ENCODE data around the gene USP19.

The USP19 gene

DNA sequence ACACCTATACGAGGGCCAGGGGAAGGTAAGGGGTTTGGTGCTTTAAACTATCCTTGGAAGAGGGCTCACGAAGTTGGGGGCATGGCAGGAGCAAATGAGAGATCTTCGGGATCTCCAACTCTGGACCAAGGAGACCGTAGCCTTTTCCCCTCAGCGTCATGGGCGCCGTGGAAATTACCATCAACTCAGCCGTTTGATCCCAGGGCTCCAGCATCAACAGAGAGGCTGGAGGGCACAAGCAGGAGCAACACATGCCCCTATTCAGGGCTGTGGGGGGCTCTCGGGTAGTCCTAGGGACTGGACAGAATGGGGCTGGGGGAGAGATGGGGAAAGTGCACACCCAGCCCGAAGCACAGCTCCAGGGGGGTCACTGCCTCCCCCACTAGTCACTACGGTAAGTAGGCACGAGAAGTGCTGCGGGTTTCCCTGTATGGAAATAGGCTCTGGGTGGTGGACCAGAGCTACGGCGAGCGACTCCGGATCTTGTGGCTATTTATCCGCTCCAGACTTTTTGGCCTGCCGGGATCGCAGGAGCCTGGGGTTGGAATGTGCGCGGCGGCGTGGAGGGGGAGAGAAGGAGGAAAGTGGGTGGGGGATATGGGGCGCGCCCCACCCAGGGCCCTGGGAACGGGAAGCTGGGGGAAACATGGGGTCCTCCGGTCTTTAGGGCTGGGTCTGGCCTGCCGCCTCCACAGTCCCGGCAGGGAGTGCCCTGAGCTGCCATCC, 12.8 kb upstream of the USP19 start:
- in situ Hi-C loops (cut with MboI; ENCODE audit: low sequenced_read_pairs) = no loop called here

DNA sequence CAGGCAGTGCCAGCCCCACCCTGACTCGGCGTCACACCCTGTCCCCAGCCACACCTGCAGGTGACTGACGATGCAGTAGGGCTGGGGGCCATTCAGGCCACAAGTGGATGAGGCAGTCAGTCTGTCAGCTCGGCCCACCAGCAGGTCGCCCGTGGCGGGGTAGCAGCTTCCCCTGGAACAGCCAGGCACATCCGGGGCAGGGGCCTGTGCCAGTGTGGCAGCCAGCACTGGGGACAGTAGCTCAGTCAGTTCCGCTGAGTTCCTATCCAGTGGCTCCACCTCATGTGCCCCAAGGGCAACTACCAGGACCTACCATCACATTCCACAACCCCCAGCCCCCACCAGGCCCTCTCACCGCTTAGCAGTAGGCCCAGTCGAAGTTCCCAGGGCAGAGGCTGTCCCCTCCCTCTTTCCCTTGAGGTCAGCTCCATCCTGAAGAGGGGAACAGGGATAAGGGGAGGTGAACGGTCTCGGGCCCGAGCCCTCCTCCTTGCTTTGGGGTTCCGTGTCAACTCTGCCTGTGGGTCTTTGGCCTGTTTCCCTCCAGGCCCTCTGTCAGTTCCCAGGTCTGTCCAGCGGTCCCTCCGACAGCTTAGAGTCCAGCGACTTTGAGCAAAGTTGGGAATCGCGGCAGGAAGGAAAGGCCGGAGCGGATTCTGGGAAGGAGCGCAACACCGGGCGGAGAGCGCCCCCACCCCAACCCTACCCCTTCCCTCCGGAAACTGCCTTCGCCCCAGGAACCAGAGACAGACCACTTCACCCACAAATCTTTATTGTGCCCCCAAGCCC, 12.0 kb upstream of the USP19 start, which contains the start of gene LAMB2:
Gene LAMB2 (minus strand): TSS at position 614 of the 789 bp plus-strand sequence. CDS start 183 bp downstream, at position 431.
- in situ Hi-C loops (cut with MboI; ENCODE audit: low sequenced_read_pairs) = no loop called here

DNA sequence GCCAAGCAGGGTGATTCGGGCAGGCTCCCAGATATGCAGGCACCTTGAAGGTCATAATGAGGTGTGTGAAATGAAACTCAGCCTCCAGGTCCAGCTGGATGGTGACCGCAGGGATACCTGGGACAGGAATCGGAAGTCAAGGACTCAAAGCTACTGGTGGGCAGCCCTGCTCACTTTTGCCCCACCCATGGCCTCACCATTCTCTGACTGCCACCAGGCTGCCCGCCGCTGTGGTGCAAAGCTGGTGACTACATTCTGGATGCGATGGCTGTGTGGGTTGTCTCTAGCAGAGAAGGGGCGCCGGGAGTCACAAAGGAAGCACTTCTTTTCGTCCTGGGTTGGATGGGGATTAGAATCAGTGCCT, 11.4 kb upstream of the USP19 start:
- in situ Hi-C loops (cut with MboI; ENCODE audit: low sequenced_read_pairs) = no loop called here

DNA sequence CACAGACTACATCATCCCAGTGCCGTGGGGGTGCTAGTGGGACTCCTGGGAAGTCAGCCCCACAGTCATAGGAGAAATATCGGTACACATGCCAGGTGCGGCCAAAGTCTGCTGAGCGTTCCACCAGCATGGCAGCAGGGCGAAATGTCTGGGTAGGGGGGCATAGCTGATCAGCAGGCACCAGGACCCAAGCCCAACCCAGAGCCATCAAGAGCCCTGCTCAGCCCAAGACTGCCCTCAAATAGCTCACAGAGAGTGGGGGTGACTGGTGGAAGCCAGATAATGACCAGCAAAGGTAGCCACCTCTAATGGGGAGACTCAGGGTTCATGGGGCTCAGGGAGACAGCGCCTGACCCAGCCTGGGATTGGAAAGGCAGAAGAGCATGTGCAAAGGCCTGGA, 11.0 kb upstream of the USP19 start:
- in situ Hi-C loops (cut with MboI; ENCODE audit: low sequenced_read_pairs) = no loop called here

DNA sequence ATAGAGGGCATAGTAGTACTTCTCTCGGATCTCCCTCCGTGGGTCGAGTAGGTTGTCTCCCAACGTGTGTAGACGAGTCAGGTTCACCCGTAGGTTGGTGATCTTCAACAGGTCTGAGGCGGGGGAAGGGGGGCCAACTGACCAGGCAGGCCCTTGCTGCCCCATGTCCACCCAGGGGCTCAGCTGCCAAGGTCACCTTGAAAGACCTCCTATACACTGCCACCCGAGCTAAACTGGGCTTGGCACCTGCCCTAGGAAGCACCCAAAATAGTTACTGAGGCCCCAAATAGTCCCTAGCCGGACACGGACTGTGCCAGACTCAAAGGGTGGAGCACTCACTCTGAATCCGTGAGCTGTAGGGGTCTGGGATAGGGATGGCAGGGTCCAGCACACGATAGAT, 10.4 kb upstream of the USP19 start:
- in situ Hi-C loops (cut with MboI; ENCODE audit: low sequenced_read_pairs) = no loop called here

DNA sequence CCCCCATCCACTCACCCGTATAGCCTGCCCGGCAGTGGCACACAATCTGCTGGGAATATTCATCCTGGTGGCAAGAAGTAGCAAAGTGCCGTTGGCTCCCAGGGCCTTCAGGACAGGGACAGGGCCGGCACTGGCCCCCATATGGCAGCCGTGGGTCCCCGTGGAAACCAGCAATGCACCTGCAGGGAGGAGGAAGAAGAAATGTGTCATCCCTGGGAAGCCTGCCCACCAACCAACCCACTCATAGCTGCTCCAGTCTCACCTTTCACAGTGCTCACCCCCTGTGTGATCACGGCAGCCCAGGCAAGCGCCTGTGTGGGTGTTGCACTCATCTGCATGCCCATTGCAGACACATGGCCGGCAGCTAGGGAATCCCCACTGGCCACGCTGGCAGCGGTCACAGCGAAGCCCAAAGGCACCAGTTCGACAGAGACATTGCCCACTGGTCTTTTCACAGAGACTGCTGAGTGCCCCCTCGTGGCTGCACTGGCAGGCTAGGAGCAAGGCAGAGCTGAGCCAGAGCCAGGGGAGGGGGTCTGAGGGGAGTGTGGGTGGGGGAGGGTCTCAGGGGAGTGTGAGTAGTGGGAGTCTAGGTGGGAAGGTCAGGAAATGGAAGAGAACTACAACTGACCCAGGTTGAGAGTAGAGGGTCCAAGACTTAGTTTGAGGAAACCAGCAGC, 4.5 kb upstream of the USP19 start:
- in situ Hi-C loops (cut with MboI; ENCODE audit: low sequenced_read_pairs) = no loop called here

DNA sequence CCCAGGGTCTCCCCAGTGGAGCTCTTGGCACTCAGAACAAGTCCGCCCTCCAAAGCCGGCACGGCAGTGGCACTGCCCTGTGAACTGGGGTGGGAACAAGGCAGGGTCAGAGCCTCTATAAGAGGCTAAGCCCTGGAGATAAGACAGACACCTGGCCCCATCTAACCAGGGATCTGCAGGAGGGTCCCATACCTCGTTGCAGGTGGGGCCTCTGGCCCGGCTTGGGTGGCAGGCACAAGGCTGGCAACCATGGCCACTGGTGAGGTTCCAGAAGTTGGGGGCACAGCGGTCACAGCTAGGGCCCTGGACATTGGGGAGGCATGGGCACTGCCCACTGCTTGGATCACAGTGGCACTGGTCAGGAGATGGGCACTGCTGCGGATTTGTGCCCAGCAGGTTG, 3.6 kb upstream of the USP19 start:
- in situ Hi-C loops (cut with MboI; ENCODE audit: low sequenced_read_pairs) = no loop called here

DNA sequence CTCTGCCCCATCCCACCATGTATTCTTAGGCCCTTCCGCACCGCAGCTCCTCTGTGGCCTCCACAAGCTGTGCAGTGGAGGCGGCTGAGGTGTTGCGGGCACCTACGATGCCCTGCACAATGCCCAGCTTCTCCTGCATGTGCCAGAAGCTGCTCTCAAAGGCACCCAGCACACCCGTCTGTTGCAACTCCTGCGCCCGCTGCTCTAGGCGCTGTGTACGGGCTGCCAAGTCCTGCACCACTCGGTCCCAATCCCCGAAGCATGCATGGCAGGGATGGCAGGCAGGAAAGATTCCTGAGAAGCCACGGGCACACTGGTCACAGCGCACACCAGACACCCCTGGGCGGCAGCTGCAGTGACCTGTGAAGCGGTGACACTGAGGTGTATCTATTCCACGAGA, 3.1 kb upstream of the USP19 start:
- in situ Hi-C loops (cut with MboI; ENCODE audit: low sequenced_read_pairs) = no loop called here

DNA sequence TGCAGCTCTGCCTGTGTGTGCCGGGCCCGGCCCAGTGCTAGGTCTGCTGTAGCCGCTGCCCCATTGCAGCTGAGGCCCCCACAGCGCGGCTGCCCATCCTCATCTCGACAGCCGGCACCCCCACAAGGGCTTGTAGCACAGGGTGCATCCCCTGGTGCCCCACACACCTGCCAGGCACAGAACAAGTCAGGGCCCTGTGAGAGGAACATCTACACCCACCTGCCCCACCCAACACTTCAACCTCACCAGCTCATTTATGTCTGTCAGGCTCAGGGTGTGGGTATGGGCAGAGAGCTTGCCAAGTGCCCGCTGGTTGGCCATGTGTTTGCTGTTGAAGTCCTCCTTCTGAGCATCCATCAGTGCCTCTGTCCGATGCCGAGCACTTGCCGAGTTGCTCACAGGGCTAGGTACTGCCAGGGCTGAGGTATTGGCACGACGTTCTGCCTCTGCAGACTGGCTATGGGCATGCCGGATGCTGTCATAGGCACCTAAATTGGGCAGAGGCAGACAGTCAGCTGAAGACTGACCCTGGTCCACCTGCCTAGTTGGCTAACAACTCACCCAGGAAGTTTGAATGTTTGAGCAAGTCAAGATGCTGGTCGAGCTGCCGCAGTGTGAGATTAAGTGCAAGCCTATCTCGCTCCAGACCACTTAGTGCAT, 2.4 kb upstream of the USP19 start:
- in situ Hi-C loops (cut with MboI; ENCODE audit: low sequenced_read_pairs) = no loop called here

DNA sequence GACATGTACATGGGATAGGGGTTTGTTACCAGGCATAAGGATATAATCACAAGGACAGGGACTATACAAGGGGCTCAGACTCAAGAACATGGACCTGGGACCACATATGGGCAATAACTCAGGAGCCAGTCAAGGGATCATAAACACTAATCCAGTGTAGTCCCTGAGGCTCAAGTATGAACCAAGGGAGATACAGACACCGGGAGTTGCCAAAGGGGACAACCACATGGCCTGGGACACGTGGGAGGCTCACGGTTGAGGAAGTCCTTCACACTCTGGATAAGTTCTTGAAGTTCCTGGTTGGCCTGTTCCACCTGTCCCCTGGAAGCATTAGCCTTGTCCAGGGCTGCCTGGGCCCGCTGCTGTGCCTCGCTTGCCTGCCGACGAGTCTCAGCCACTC, 1.8 kb upstream of the USP19 start:
- in situ Hi-C loops (cut with MboI; ENCODE audit: low sequenced_read_pairs) = no loop called here

DNA sequence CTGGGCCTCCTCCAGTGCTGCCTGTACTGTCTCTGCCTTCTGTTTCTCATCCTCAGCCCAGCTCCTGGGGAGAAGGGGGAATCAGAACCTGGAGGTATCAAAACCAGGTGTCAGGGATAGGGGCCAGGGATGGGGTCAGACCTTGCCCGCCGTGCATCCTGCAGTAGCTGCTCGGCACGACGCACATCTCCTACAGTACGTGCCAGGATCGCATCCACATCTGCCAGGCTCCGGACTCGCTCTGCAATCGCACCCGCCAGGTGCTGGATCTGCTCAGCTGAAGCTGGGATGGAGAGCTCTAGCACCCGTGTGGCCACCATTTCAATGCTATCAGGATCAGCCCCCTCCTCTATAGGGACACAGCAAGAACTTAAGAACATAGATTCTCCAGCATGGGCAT, 1.4 kb upstream of the USP19 start:
- in situ Hi-C loops (cut with MboI; ENCODE audit: low sequenced_read_pairs) = no loop called here

DNA sequence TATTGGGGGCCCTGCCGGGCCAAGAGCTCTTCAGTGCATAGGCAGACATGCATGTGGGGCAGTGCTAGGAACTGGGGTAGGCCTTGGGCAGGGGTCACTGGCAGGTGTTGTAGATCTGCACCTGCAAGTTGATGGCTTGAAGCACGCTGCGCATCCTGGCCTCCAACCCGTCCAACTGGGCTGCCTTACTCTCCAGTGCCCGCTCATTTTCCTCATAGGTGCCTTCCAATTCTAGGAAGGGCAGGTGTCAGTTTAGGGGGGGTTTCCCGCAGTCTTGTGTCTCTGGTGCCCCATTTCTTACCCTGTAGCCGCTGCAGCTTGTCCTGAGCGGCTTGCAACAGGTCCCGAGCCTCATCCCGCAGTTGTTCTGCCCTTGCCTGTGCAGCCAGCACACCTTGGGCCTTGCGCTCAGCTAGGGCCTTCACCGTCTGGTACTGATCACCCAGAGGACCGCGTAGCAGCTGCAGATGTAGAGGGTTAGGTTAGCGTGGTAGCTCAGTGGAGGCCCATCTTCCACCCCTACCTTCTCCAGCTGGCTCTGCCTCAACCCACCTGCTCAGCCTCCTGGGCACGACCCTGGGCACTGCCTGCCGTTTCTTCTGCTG, 611 bp upstream of the USP19 start:
- in situ Hi-C loops (cut with MboI; ENCODE audit: low sequenced_read_pairs) = no loop called here

DNA sequence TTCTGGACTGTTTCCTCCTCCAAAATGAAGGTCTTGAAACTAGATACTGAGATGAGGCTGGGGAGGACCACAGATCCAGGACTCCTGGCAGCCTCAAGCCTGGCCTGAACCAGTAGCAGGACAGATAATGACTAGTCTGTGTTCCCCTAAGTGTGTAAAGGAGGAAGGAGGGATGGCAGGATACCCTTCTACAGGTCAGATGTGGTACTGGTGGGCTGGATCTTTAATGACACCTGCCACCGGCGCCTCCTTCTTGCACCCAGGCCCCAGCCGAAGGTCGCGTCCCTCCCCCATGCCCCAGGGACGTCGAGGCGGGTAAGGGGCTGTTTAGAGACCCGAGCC, 556 bp downstream of the USP19 start:
- in situ Hi-C loops (cut with MboI; ENCODE audit: low sequenced_read_pairs) = no loop called here

DNA sequence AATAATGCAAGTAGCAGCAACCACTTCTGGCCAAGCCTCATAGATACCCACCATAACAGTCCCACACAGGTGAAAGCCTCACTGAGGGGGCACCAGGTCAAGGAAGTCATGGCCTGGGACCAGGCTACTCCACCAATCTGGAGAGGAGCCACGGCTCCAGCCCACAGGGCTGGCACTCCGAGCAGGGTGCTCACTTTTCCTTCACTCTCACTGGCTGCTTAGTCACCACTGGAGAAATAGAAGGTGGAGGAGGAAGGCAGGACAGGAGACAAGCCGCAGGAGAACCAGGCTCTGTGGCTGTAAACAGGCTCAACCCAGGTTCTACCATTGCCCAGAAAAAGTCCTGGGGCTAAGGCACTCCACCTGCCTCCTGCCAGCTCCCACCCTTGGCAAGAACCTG, 1.2 kb downstream of the USP19 start:
- in situ Hi-C loops (cut with MboI; ENCODE audit: low sequenced_read_pairs) = no loop called here

DNA sequence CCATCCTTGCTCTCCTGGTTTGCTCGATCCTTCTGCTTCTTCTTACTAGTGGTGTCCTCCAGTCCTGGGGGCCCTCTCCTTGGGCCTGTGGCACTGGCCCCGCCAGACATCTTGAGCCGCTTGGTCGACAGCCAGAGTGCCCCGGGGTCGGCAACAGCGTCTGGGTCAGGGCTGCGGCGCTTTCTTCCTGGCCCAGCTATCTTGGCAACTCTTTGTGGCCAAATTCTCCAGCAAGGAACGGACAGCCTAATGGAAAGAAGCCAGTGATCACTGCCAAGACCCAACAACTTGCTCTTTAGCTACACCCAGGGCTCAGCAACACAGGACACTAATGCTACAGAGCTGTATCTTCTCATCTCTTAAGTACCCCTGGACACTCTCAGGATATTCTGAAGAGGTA, 1.6 kb downstream of the USP19 start:
- in situ Hi-C loops (cut with MboI; ENCODE audit: low sequenced_read_pairs) = no loop called here

DNA sequence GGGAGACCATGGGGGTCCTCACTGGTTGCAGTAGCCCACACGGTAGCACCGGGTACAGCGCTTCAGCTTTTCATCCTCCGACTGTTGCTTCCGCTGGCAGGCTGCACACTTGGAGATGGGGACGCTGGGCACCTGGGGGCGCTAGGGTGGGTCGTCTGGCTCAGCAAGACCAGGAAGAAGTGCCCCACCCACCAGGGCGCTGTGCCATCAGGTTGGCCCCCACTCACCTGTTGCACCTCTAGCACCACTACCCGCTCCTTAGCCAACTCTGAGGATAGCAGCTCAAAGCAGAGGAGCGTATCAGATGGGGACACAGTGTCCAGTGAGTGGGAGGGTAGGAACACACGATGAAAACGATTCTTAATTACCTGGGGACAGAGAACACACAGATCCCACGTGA, 8.4 kb downstream of the USP19 start:
- in situ Hi-C loops (cut with MboI; ENCODE audit: low sequenced_read_pairs) = no loop called here

DNA sequence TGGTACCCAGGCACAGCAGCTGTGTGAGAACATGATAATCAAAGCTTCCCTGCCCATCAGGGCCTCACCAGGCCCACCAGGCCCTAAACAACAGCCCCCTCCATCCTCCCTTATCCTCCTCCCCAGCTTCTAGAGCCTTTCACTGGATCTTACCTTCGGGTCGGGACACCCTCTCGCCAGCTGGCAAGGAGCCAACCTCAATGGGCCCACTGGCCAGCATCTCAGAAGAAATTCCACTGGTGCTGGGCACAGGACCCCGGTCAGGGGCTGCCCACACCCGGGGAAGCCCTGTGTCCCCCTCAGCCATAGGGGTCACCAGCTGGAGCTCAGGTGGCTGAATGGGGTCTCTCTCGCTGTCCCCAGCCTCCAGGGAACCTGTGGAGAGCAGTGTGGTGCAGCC, 9.3 kb downstream of the USP19 start:
- in situ Hi-C loops (cut with MboI; ENCODE audit: low sequenced_read_pairs) = no loop called here

DNA sequence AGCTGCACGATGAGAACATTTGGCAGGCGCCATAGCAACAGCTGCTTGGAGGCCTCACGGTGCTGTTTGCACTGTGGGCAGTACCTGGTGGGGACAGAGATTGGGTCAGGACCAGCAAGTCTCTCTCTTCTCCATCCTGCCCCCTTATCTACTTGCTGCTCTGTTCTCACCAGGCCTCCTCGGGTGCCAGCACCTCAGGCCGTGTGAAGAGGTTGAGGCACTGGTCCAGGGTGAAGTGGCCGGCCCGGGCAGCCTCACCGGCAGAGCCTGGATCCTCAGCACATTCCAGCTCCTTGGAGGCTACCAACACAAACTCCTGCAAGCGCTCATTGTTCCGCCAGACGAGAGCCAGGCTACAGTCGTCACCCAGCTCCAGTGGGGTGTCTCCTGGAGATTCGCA, 9.8 kb downstream of the USP19 start:
- in situ Hi-C loops (cut with MboI; ENCODE audit: low sequenced_read_pairs) = no loop called here

DNA sequence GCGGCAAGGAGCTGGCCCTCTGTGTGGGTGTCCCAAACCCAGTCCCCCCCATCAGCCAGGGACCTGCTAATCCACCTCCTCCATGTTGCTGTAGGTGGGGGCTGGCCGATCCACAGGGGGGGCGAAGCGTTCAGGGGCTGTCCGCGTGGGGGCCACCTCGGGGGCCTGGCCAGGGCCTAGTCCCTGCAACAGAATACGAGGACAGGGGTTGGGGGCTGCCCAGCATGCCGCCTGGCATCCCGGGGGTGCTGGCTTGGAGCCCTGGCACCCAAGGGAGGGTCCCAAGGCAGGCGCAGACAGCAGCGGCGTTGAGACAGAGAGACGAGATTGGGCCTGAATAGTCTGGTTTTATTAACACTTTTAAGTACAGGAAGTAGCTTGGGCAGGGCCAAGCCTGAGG, 12.3 kb downstream of the USP19 start:
- in situ Hi-C loops (cut with MboI; ENCODE audit: low sequenced_read_pairs) = no loop called here

DNA sequence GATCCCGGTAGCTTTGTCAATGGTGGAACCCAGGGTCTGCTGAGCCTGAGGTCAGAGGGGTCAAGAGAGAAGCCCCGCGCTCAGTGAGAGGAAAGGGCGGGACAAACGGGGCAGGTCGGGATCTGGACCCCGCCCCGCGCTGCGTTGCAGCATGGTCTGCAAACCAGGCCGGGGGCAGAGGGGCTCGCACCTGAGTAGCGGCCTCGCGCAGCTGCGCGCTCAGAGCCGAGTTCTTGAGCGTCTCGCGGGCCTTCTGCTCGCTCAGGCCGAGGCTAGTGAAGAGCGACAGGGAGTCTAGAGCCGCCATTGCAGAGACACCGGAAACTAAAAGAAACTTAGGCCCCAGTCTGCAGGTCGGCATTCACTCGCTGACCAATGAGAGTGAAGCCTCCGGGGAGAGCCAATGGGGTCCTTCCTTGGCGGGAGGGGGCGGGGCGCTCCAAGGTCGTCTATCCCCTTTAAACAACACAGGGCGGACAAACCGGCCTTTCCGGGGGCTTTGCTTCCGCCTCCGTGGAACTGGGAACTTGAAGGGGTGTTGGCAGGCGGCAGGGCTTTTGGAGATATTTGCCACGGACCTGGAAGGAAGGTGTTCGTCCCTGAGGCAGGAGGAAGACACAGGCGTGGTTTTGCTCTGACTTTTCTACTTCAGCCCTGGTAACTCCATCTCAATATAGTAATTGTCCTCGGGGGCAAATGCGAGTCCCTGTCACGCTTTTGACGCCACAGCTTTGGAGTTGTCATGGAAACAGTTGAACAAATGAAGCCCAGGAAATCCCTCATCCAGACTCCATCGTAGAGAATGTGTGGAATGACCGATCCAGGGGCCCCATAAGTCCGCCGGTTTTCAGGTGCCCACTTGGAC, 16.0 kb downstream of the USP19 start, which contains the start of gene QARS1:
Gene QARS1 (minus strand): TSS at position 331 of the 865 bp plus-strand sequence. CDS start 24 bp downstream, at position 307.
- in situ Hi-C loops (cut with MboI; ENCODE audit: low sequenced_read_pairs) = no loop called here

Data from hTERT RPE-1 (cell line).